Common myeloid progenitor, CD34-positive (primary cell): ENCODE measurements around the gene XRCC6.
A peak's percentile ranks its signal among the peaks of the same experiment; 100 is the strongest.

Source experiments
- CTCF ChIA-PET: fragments of 350-600 bp; sonication (Branson Sonifier 250); formaldehyde crosslinking; loops from one replicate; lab custom pipeline; 2021; ENCODE audit warnings: antibody characterized with exemption; lab: Charles Lee
- POLR2A ChIA-PET: fragments of 350-600 bp; sonication (Branson Sonifier 250); formaldehyde crosslinking; loops from one replicate; lab custom pipeline; 2021; ENCODE audit warnings: antibody characterized with exemption; lab: Charles Lee
- DNase-seq, 3 donors: peaks; one replicate each; pipeline versions ENCODE4 v3.0.0 to v3.0.0-alpha.2; 2013
- H3K27ac ChIP-seq, 2 experiments: 1 replicate in 1 of 2; 2 replicates in 1 of 2; pipeline ENCODE4 v1.7.0; 2013; ENCODE audit warnings: inconsistent platforms in 2 of 2, low read length in 2 of 2, mild to moderate bottlenecking in 2 of 2, low read depth in 1 of 2, moderate library complexity in 1 of 2; ENCODE audit not compliant: severe bottlenecking in 2 of 2, insufficient read depth in 1 of 2, poor library complexity in 1 of 2
- H3K27me3 ChIP-seq, 5 experiments: replicated peaks in 2 of 5; 1 replicate in 3 of 5; 2 replicates in 2 of 5; pipeline versions ENCODE4 v1.6.1 to v1.7.0; 2013; ENCODE audit warnings: low read length in 4 of 5, mild to moderate bottlenecking in 2 of 5, moderate library complexity in 2 of 5, inconsistent platforms in 1 of 5; ENCODE audit not compliant: insufficient read depth in 5 of 5, control insufficient read depth in 4 of 5
- H3K36me3 ChIP-seq, 4 experiments: 1 replicate in 2 of 4; 2 replicates in 2 of 4; pipeline versions ENCODE4 v1.6.1 to v1.7.0; 2013; ENCODE audit warnings: low read length in 3 of 4, control low read depth in 1 of 4, mild to moderate bottlenecking in 1 of 4; ENCODE audit not compliant: control insufficient read depth in 4 of 4, insufficient read depth in 4 of 4
- H3K4me1 ChIP-seq, 4 experiments: 1 replicate in 3 of 4; 2 replicates in 1 of 4; pipeline versions ENCODE4 v1.6.1 to v1.7.1; 2013; ENCODE audit warnings: low read length in 3 of 4, mild to moderate bottlenecking in 3 of 4, control low read depth in 1 of 4, inconsistent platforms in 1 of 4, moderate library complexity in 1 of 4; ENCODE audit not compliant: control insufficient read depth in 4 of 4, insufficient read depth in 4 of 4; ENCODE audit errors: control extremely low read depth in 1 of 4
- H3K4me3 ChIP-seq, 7 experiments: 1 replicate in 4 of 7; 2 replicates in 3 of 7; pipeline versions ENCODE4 v1.5.1 to v1.7.0; 2013; ENCODE audit warnings: mild to moderate bottlenecking in 7 of 7, low read length in 6 of 7, moderate library complexity in 6 of 7, inconsistent platforms in 2 of 7, low read depth in 2 of 7, control low read depth in 1 of 7; ENCODE audit not compliant: insufficient read depth in 4 of 7, control insufficient read depth in 1 of 7; ENCODE audit errors: extremely low read depth in 1 of 7
- H3K9me3 ChIP-seq, 5 experiments: 1 replicate in 4 of 5; 2 replicates in 1 of 5; pipeline versions ENCODE4 v1.6.1 to v1.7.1; 2013; ENCODE audit warnings: low read length in 4 of 5, mild to moderate bottlenecking in 2 of 5, inconsistent platforms in 1 of 5, low read depth in 1 of 5, moderate library complexity in 1 of 5; ENCODE audit not compliant: control insufficient read depth in 4 of 5, insufficient read depth in 2 of 5; ENCODE audit errors: control extremely low read depth in 1 of 5
- WGBS: methylation state at CpG from one replicate; pipeline ENCODE4 v1.1.5; 2013; ENCODE audit not compliant: insufficient coverage; 5-methylcytosine and 5-hydroxymethylcytosine counted together

The XRCC6 gene

DNA sequence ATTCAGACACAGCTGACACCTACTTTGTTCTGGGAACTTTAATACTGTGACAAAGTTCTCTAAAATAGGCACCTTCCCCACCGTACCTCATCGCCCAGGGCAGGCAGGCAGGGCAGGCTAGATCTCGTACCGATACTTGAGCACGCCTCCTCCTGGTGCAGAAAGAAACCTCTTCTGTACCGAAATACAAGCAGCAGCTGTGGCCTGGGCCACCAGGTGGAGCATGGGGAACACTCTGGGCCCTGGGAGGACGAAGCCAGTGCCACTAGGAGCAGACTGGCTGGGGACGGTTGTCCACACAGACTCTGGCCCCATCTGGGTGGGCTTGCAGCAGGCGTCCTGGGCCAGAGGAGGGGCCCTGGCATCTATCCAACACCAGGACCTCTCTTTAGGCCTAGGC, 44.2 kb upstream of the XRCC6 start:
- POLR2A ChIA-PET, result interaction anchor here (1.6 kb wide), 1 partner anchor 13 kb away, joined by 3 read pairs; the partner anchor contains the start of gene PMM1
- peak; percentile 68 to 79 (median 76) for DNase-seq
- no peak overlapping the region for H3K4me3 ChIP-seq
- WGBS, result 83% methylated on average over 8 of the region's 9 CpGs
- CTCF ChIA-PET, result interaction anchor here (0.7 to 8.2 kb wide), 10 partner anchors 9 to 39 kb away, joined by 3 to 82 read pairs (median 6); partner anchors contain the start of gene PMM1
- no peak overlapping the region for H3K27ac ChIP-seq
- peaks cover 0 to 3% (median 0%) of the 10 kb centered on the region in 5 experiments for H3K27me3 ChIP-seq
- no peaks in the 10 kb centered on the region for H3K9me3 ChIP-seq
- H3K36me3 ChIP-seq, result peaks cover 0 to 6% (median 2%) of the 10 kb centered on the region in 4 experiments
- no peaks in the 10 kb centered on the region for H3K4me1 ChIP-seq

DNA sequence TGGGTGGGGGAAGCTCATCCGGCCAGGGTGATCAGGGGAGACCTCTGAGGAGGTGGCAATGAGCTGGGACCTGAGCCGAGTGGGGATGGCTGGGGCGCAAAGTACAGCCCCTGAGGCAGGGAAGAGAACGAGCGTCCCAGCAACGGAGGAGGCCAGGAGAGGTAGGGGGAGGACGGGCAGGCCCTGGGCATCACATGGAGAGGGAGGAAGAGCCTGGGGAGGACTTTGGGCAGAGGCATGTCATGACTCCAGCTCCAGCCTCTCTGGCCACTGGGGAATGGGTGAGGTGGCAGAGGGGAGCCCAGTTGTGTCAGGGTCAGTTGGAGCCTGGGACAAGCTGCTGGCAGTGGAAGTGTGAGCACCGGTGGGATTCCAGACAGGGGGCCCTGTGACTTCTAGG, 43.0 kb upstream of the XRCC6 start:
- no peak overlapping the region for H3K27ac ChIP-seq
- WGBS, result 97% methylated on average over 8 of the region's 8 CpGs
- CTCF ChIA-PET, result interaction anchor here (1.4 to 8.2 kb wide), 6 partner anchors 11 to 43 kb away, joined by 4 to 82 read pairs (median 9); partner anchors contain the start of genes DESI1, PMM1 and XRCC6

DNA sequence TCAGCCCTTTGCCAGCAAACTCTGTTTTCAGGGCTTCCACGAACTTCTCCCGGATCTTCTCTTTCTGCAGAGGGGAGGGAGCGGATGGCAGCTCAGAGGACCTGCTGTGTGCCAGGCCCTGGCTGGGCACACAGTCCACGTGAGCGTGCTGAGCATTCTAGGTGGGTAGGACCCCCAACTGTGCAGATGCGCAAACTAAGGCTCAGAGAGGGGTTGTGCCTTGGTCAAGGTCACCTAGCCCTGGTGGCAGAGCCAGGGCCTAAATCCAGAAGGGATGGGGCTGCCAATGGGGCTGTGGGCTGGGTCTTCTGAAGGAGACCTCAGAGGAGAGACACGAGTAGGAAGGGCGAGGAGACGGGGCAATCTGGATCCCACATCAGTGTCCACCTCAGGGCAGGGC, 42.3 kb upstream of the XRCC6 start:
- no peak overlapping the region for H3K4me3 ChIP-seq
- POLR2A ChIA-PET, result no interaction called here
- no peaks in the 10 kb centered on the region for H3K9me3 ChIP-seq
- CTCF ChIA-PET, result interaction anchor here (1.6 to 8.2 kb wide), 6 partner anchors 10 to 42 kb away, joined by 4 to 82 read pairs (median 8); partner anchors contain the start of genes DESI1, PMM1 and XRCC6
- no peak overlapping the region for H3K27ac ChIP-seq
- WGBS, result 96% methylated on average over 9 of the region's 9 CpGs
- no peaks in the 10 kb centered on the region for H3K4me1 ChIP-seq
- H3K36me3 ChIP-seq, result peaks cover 0 to 6% (median 2%) of the 10 kb centered on the region in 4 experiments
- DNase-seq, result no peak
- H3K27me3 ChIP-seq, result peaks cover 0 to 3% (median 0%) of the 10 kb centered on the region in 5 experiments

More for the DNA sequence above, 43.0 kb upstream of the XRCC6 start:
- H3K27me3 ChIP-seq, result peaks cover 0 to 3% (median 0%) of the 10 kb centered on the region in 5 experiments
- H3K4me3 ChIP-seq, result no peak overlapping the region
- H3K9me3 ChIP-seq, result no peaks in the 10 kb centered on the region
- POLR2A ChIA-PET, result interaction anchor here (1.6 kb wide), 1 partner anchor 12 kb away, joined by 3 read pairs; the partner anchor contains the start of gene PMM1
- no peak for DNase-seq
- H3K4me1 ChIP-seq, result no peaks in the 10 kb centered on the region
- peaks cover 0 to 6% (median 2%) of the 10 kb centered on the region in 4 experiments for H3K36me3 ChIP-seq

DNA sequence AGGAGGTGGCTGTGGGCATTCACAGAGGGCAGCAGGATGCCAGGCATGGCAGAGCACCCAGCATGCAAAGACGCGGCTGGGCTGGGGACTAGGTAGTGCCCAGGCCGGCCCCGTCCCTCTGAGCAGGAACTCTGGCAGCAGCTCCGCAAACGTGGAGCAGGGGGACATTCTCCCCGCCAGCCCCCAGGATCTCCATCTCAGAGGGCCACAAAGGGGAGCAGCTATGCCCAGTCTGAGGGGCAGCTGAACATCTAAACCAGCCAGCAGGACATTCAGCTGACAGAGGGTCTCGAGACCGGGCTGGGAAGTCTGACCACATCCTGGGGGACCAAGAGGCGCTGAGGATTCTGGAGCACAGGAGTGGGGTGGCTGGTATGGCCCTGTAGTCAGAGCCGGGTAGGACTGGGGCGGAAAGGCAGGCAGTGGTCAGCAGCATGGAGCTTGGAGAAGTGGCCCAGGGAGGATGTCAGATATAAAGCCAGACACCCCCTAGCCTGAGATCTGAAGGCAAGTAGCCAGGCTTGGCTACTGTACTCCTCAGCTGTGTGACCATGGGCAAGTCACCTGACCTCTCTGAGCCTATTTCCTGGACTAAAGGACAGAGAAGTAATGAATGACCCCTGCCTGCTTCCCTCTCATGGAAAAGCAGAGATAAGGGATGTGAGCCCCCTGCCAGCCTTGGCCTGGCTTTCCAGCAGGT, 41.6 kb upstream of the XRCC6 start:
- H3K36me3 ChIP-seq, result peaks cover 0 to 6% (median 2%) of the 10 kb centered on the region in 4 experiments
- H3K27me3 ChIP-seq, result peaks cover 0 to 3% (median 0%) of the 10 kb centered on the region in 5 experiments
- H3K9me3 ChIP-seq, result no peaks in the 10 kb centered on the region
- DNase-seq, result no peak
- POLR2A ChIA-PET, result no interaction called here
- H3K4me1 ChIP-seq, result no peaks in the 10 kb centered on the region
- H3K4me3 ChIP-seq, result no peak overlapping the region
- 95% methylated on average over 12 of the region's 12 CpGs for WGBS
- CTCF ChIA-PET, result interaction anchor here (1.3 to 8.2 kb wide), 6 partner anchors 10 to 42 kb away, joined by 3 to 82 read pairs (median 6); partner anchors contain the start of genes DESI1, PMM1 and XRCC6
- no peak overlapping the region for H3K27ac ChIP-seq

DNA sequence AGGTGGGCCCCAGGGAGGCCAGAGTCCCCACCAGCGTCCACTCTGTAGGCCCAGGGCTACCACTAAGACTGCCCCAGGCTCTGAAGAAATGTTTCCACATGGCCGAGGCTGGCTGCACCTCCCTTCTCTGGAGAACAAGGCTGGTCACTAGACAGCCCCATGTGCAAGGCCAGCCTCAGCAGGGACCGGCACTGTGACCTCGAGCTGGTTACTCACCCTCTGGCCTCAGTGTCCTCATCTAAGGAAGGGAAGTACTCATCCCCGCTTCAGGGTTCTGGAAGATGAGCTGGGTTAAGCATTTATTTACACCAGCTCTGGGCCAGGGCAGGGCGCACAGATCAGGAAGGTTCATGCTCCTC, 41.1 kb upstream of the XRCC6 start:
- 100% methylated on average over 3 of the region's 6 CpGs for WGBS
- CTCF ChIA-PET, result interaction anchor here (1.3 to 8.2 kb wide), 5 partner anchors 9 to 22 kb away, joined by 3 to 82 read pairs (median 8); partner anchors contain the start of gene PMM1

DNA sequence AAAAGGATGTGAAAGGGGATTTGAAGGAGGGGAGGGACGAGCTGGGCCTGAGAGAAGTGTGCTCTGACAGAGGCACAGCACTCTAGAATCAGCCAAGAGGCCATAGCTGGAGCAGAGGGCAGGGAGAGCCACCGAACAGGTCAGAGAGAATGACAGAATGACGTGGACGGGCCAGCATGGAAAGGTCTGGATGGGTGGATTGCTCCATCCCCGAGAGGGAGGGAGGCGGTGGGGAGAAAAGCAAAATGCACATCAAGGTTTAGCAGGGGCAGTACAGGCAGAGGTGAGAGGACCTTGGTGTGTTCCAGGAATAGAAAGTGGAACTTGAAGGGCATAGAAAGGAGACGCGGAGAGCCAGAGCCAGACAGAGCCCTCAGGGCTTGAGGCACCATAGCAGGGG, 38.4 kb upstream of the XRCC6 start:
- Histone ChIP-seq H3K4me1 (no peaks in the 10 kb centered on the region), H3K36me3 (peaks cover 0 to 4% (median under 1%) of the 10 kb centered on the region in 4 experiments), H3K27me3 (peaks cover 0 to 3% (median 0%) of the 10 kb centered on the region in 5 experiments), H3K4me3 (no peak overlapping the region), H3K9me3 (no peaks in the 10 kb centered on the region), H3K27ac (no peak overlapping the region)
- POLR2A ChIA-PET, result no interaction called here
- 96% methylated on average over 8 of the region's 8 CpGs for WGBS
- DNase-seq, result no peak
- CTCF ChIA-PET, result interaction anchor here (1.6 to 8.2 kb wide), 2 partner anchors 11 to 16 kb away, joined by 3 to 82 read pairs; no protein-coding TSS in a partner anchor

More for the DNA sequence above, 41.1 kb upstream of the XRCC6 start:
- Histone ChIP-seq H3K4me1 (no peaks in the 10 kb centered on the region), H3K36me3 (peaks cover 0 to 6% (median 2%) of the 10 kb centered on the region in 4 experiments), H3K27ac (no peak overlapping the region), H3K9me3 (no peaks in the 10 kb centered on the region), H3K4me3 (no peak overlapping the region), H3K27me3 (peaks cover 0 to 3% (median 2%) of the 10 kb centered on the region in 5 experiments)
- POLR2A ChIA-PET, result no interaction called here
- no peak for DNase-seq
